ENCODE data around the gene VWA5A. TPM values are rescaled to one million over a fixed set of nuclear protein-coding genes. Genes with fewer than 3 reads are reported as not detected.
"Not testable (repeated sequence)": the region's sequence is repeated elsewhere in the genome, so short reads cannot be mapped to it uniquely, and the experiment has no call there.

VWA5A gene
- total RNA-seq, 1 donor from 2014 or later, result 37.9 TPM

DNA sequence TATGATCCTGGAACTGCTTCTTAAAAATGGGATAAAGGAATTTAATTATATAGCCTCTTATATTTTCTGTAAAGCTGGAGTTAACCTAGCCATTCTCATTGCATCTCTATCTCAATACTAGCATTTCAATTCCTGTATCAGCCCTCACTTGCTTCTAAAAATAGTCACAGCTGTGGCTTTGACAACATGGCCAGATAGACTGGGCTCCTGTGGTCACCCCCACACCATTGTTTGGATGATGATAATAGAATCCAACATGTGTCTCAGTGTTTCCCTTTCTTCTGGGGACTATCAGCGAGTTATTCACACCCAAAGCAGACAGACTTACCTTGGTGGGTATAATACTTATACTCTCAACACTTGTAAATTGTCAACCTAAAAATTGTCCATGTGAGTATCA is 6.9 kb downstream of the VWA5A start:
- H3K4me3 ChIP-seq, result no peak overlapping the region
- no peak overlapping the region for H3K27ac ChIP-seq
- TF ChIP-seq, protein P1, sequence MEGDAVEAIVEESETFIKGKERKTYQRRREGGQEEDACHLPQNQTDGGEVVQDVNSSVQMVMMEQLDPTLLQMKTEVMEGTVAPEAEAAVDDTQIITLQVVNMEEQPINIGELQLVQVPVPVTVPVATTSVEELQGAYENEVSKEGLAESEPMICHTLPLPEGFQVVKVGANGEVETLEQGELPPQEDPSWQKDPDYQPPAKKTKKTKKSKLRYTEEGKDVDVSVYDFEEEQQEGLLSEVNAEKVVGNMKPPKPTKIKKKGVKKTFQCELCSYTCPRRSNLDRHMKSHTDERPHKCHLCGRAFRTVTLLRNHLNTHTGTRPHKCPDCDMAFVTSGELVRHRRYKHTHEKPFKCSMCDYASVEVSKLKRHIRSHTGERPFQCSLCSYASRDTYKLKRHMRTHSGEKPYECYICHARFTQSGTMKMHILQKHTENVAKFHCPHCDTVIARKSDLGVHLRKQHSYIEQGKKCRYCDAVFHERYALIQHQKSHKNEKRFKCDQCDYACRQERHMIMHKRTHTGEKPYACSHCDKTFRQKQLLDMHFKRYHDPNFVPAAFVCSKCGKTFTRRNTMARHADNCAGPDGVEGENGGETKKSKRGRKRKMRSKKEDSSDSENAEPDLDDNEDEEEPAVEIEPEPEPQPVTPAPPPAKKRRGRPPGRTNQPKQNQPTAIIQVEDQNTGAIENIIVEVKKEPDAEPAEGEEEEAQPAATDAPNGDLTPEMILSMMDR (IDR thresholded peaks at IDR 0.05), result no peak
- H3K36me3 ChIP-seq, result peaks cover 80% of the 10 kb centered on the region
- H3K9me3 ChIP-seq, result no peaks in the 10 kb centered on the region
- H3K27me3 ChIP-seq (ENCODE audit: low read depth), result no peaks in the 10 kb centered on the region
- ATAC-seq (no peak), DNase-seq (no peak)
- H3K4me1 ChIP-seq, result no peaks in the 10 kb centered on the region
- intact Hi-C loops (cut with DNase I), result no loop called here

GRCh38 chr11:124123622-124124021 is 8.4 kb downstream of the VWA5A start:
- TF ChIP-seq, protein P1 (IDR thresholded peaks at IDR 0.05), result no peak
- DNase-seq (no peak), ATAC-seq (no peak)
- intact Hi-C loops (cut with DNase I), result no loop called here
- Histone ChIP-seq H3K4me3 (no peak overlapping the region), H3K27ac (no peak overlapping the region), H3K4me1 (no peaks in the 10 kb centered on the region), H3K27me3 (ENCODE audit: low read depth) (no peaks in the 10 kb centered on the region), H3K9me3 (peaks cover 4% of the 10 kb centered on the region), H3K36me3 (peaks cover 66% of the 10 kb centered on the region)

DNA sequence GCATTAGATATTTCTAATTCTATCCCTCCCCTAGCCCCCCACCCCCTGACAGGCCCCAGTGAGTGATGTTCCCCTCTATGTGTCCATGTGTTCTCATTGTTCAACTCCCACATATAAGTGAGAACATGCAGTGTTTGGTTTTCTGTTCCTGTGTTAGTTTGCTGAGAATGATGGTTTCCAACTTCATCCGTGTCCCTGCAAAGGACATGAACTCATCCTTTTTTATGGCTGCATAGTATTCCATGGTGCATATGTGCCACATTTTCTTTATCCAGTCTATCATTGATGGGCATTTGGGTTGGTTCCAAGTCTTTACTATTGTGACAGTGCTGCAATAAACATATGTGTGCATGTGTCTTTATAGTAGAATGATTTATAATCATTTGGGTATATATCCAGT is 11.9 kb downstream of the VWA5A start:
- H3K27me3 ChIP-seq (ENCODE audit: low read depth); H3K4me3 ChIP-seq; H3K9me3 ChIP-seq; intact Hi-C loops (cut with DNase I); H3K27ac ChIP-seq; H3K4me1 ChIP-seq; ATAC-seq; DNase-seq: not testable (repeated sequence)
- peaks cover 33% of the 10 kb centered on the region for H3K36me3 ChIP-seq

DNA sequence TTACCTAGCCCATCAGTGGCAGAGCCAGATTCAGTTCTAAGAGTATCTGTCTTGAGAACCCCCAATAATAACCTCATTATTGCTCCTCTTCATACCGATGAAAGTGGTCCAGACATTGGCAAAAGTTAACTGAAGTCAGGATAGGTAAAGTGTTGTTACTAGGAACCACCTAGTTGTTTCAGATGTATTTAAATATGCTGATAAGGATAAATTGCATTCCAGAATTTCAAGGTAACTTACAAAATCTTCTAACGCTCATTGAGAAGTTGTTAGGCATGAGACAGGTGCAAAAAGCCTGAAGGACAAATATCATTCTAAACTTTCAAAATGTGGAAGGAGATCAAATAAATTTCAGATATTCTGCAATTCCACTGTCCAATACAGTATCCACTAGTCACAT is 27.8 kb downstream of the VWA5A start:
- Histone ChIP-seq H3K36me3 (peaks cover 54% of the 10 kb centered on the region), H3K9me3 (peaks cover 5% of the 10 kb centered on the region), H3K27ac (no peak overlapping the region), H3K4me3 (no peak overlapping the region), H3K27me3 (ENCODE audit: low read depth) (no peaks in the 10 kb centered on the region), H3K4me1 (no peaks in the 10 kb centered on the region)
- TF ChIP-seq, protein P1 (IDR thresholded peaks at IDR 0.05), result no peak
- ATAC-seq, result no peak
- intact Hi-C loops (cut with DNase I), result no loop called here
- DNase-seq, result no peak

GRCh38 chr11:124147951-124148350 is 32.7 kb downstream of the VWA5A start:
- Histone ChIP-seq H3K9me3 (no peaks in the 10 kb centered on the region), H3K27ac (no peak overlapping the region), H3K4me3 (no peak overlapping the region), H3K27me3 (ENCODE audit: low read depth) (no peaks in the 10 kb centered on the region), H3K36me3 (peaks cover 34% of the 10 kb centered on the region), H3K4me1 (no peaks in the 10 kb centered on the region)
- intact Hi-C loops (cut with DNase I), result no loop called here
- no peak for ATAC-seq
- TF ChIP-seq, protein P1 (IDR thresholded peaks at IDR 0.05), result no peak
- DNase-seq, result no peak

GRCh38 chr11:124150684-124151083 is 35.4 kb downstream of the VWA5A start:
- Histone ChIP-seq H3K27ac (no peak overlapping the region), H3K27me3 (ENCODE audit: low read depth) (no peaks in the 10 kb centered on the region), H3K4me1 (no peaks in the 10 kb centered on the region), H3K9me3 (no peaks in the 10 kb centered on the region), H3K36me3 (peaks cover 10% of the 10 kb centered on the region), H3K4me3 (no peak overlapping the region)
- TF ChIP-seq, protein P1 (IDR thresholded peaks at IDR 0.05), result no peak
- intact Hi-C loops (cut with DNase I), result no loop called here
- DNase-seq (no peak), ATAC-seq (no peak)
